Right atrium auricular region (tissue), 2 donors: ENCODE data around the gene ZNF407. TPM values are rescaled to one million over a fixed set of nuclear protein-coding genes. Genes with fewer than 3 reads are reported as not detected.

ENCODE experiments used
- DNase-seq: peaks from one replicate; pipeline ENCODE4 v3.0.0-alpha.2; 2019; ENCODE audit warnings: low spot score
- H3K27ac ChIP-seq, 2 donors: fragments of 200-600 bp; sonication (generic); 1 replicate in 1 of 2; 2 replicates in 1 of 2; pipeline ENCODE4 v1.5.1; 2016 to 2019
- H3K27me3 ChIP-seq, 2 donors: fragments of 200-600 bp; sonication (generic); one replicate each; pipeline versions ENCODE4 v1.5.1 to v1.6.0; 2017 to 2019
- H3K36me3 ChIP-seq: fragments of 200-600 bp; sonication (generic); one replicate; pipeline ENCODE4 v1.5.1; 2016
- H3K4me1 ChIP-seq, 2 donors: fragments of 200-600 bp; sonication (generic); one replicate each; pipeline versions ENCODE4 v1.5.1 to v1.6.0; 2017 to 2019
- H3K4me3 ChIP-seq, 2 donors: fragments of 200-600 bp; sonication (generic); 1 replicate in 1 of 2; 2 replicates in 1 of 2; pipeline ENCODE4 v1.5.1; 2017 to 2019; ENCODE audit warnings: mild to moderate bottlenecking in 1 of 2, moderate library complexity in 1 of 2
- H3K9me3 ChIP-seq, 2 donors: fragments of 200-600 bp; sonication (generic); one replicate each; pipeline ENCODE4 v1.5.1; 2019
- CTCF ChIP-seq, 2 donors: fragments of 200-600 bp; sonication (generic); IDR thresholded peaks; one replicate each; pipeline ENCODE4 v1.5.1; 2019; ENCODE audit warnings: antibody characterized with exemption in 2 of 2
- total RNA-seq, 2 donors: library from RNA; depleted of rRNA; stranded (reverse); fragments of >200 nt; gene quantifications; one replicate each; pipeline ENCODE4 v1.1.0, GENCODE V29; 2016

ZNF407 gene
- total RNA-seq, 2 donors from 2014 or later, result 7.8 to 8.7 TPM

GRCh38 chr18:74902147-74902455, 304.4 kb downstream of the ZNF407 start:
- no peaks in the 10 kb centered on the region for H3K36me3 ChIP-seq
- H3K4me3 ChIP-seq, result no peak overlapping the region
- no peaks in the 10 kb centered on the region for H3K4me1 ChIP-seq
- no peak overlapping the region for H3K27ac ChIP-seq
- no peak for DNase-seq
- no peaks in the 10 kb centered on the region for H3K27me3 ChIP-seq
- TF ChIP-seq CTCF (IDR thresholded peaks at IDR 0.05), result no peak
- H3K9me3 ChIP-seq, result no peaks in the 10 kb centered on the region

- no peaks in the 10 kb centered on the region for H3K36me3 ChIP-seq
- no peaks in the 10 kb centered on the region for H3K4me1 ChIP-seq
- no peaks in the 10 kb centered on the region for H3K9me3 ChIP-seq
- no peaks in the 10 kb centered on the region for H3K27me3 ChIP-seq
- H3K4me3 ChIP-seq, result no peak overlapping the region
- peak overlapping the region in 1 of 2 donors; percentile 32 for H3K27ac ChIP-seq
- TF ChIP-seq CTCF (IDR thresholded peaks at IDR 0.05), result no peak
- DNase-seq, result no peak
Observed at GRCh38 chr18:74905247-74905646, 307.6 kb downstream of the ZNF407 start.

GRCh38 chr18:74906184-74906583, 308.5 kb downstream of the ZNF407 start:
- Histone ChIP-seq H3K36me3 (no peaks in the 10 kb centered on the region), H3K4me1 (no peaks in the 10 kb centered on the region), H3K4me3 (no peak overlapping the region), H3K27ac (no peak overlapping the region), H3K9me3 (no peaks in the 10 kb centered on the region), H3K27me3 (no peaks in the 10 kb centered on the region)
- no peak for DNase-seq
- no peak for TF ChIP-seq CTCF (IDR thresholded peaks at IDR 0.05)

GRCh38 chr18:74914052-74914591, 316.5 kb downstream of the ZNF407 start:
- H3K9me3 ChIP-seq, result no peaks in the 10 kb centered on the region
- H3K36me3 ChIP-seq, result no peaks in the 10 kb centered on the region
- no peaks in the 10 kb centered on the region for H3K4me1 ChIP-seq
- no peak overlapping the region for H3K27ac ChIP-seq
- TF ChIP-seq CTCF (IDR thresholded peaks at IDR 0.05), result no peak
- H3K27me3 ChIP-seq, result no peaks in the 10 kb centered on the region
- no peak for DNase-seq
- H3K4me3 ChIP-seq, result no peak overlapping the region

GRCh38 chr18:74914648-74915047, 317.0 kb downstream of the ZNF407 start:
- Histone ChIP-seq H3K36me3 (no peaks in the 10 kb centered on the region), H3K9me3 (no peaks in the 10 kb centered on the region), H3K27me3 (no peaks in the 10 kb centered on the region), H3K27ac (no peak overlapping the region), H3K4me3 (no peak overlapping the region), H3K4me1 (no peaks in the 10 kb centered on the region)
- TF ChIP-seq CTCF (IDR thresholded peaks at IDR 0.05), result no peak
- DNase-seq, result no peak

- Histone ChIP-seq H3K4me3 (no peak overlapping the region), H3K27ac (no peak overlapping the region), H3K4me1 (no peaks in the 10 kb centered on the region), H3K9me3 (no peaks in the 10 kb centered on the region), H3K27me3 (no peaks in the 10 kb centered on the region), H3K36me3 (peaks cover 3% of the 10 kb centered on the region)
- no peak for DNase-seq
- no peak for TF ChIP-seq CTCF (IDR thresholded peaks at IDR 0.05)
Observed at GRCh38 chr18:74916773-74917393, 319.2 kb downstream of the ZNF407 start.
